ENCODE measurements around the gene KCNQ1.
A peak's percentile ranks its signal among the peaks of the same experiment; 100 is the strongest.

KCNQ1 gene

GRCh38 chr11:2877474-2877873 lies 432.7 kb downstream of the KCNQ1 start:
- TF ChIP-seq POLR2A (IDR thresholded peaks at IDR 0.05; ENCODE audit: low read length) (no peak), GATA1 (IDR thresholded peaks at IDR 0.05; ENCODE audit: low read depth, low read length) (no peak)
- no peak for DNase-seq

GRCh38 chr11:2878782-2879181 lies 434.0 kb downstream of the KCNQ1 start:
- TF ChIP-seq POLR2A (IDR thresholded peaks at IDR 0.05; ENCODE audit: low read length): no peak
- no peak for TF ChIP-seq GATA1 (IDR thresholded peaks at IDR 0.05; ENCODE audit: low read depth, low read length)
- DNase-seq: no peak

GRCh38 chr11:2880646-2881045 lies 435.8 kb downstream of the KCNQ1 start:
- TF ChIP-seq POLR2A (IDR thresholded peaks at IDR 0.05; ENCODE audit: low read length): no peak
- no peak for TF ChIP-seq GATA1 (IDR thresholded peaks at IDR 0.05; ENCODE audit: low read depth, low read length)
- DNase-seq: no peak

- no peak for TF ChIP-seq POLR2A (IDR thresholded peaks at IDR 0.05; ENCODE audit: low read length)
- no peak for TF ChIP-seq GATA1 (IDR thresholded peaks at IDR 0.05; ENCODE audit: low read depth, low read length)
- DNase-seq: no peak
Measured at GRCh38 chr11:2881076-2881980, 436.5 kb downstream of the KCNQ1 start.

GRCh38 chr11:2881981-2882375 lies 437.2 kb downstream of the KCNQ1 start:
- TF ChIP-seq GATA1 (IDR thresholded peaks at IDR 0.05; ENCODE audit: low read depth, low read length) (no peak), POLR2A (IDR thresholded peaks at IDR 0.05; ENCODE audit: low read length) (no peak)
- no peak for DNase-seq

GRCh38 chr11:2882396-2883110 lies 437.7 kb downstream of the KCNQ1 start:
- no peak for DNase-seq
- no peak for TF ChIP-seq POLR2A (IDR thresholded peaks at IDR 0.05; ENCODE audit: low read length)
- TF ChIP-seq GATA1 (IDR thresholded peaks at IDR 0.05; ENCODE audit: low read depth, low read length): no peak

GRCh38 chr11:2883640-2883978 lies 438.8 kb downstream of the KCNQ1 start:
- TF ChIP-seq POLR2A (IDR thresholded peaks at IDR 0.05; ENCODE audit: low read length) (no peak), GATA1 (IDR thresholded peaks at IDR 0.05; ENCODE audit: low read depth, low read length) (no peak)
- no peak for DNase-seq

- TF ChIP-seq POLR2A (IDR thresholded peaks at IDR 0.05; ENCODE audit: low read length): no peak
- no peak for TF ChIP-seq GATA1 (IDR thresholded peaks at IDR 0.05; ENCODE audit: low read depth, low read length)
- DNase-seq: peak in 1 of 2 experiments; percentile 39
Measured at GRCh38 chr11:2883979-2884815, 439.4 kb downstream of the KCNQ1 start.

GRCh38 chr11:2885017-2885677 lies 440.3 kb downstream of the KCNQ1 start:
- DNase-seq: peak; percentile 69 to 73

GRCh38 chr11:2885678-2886081 lies 440.9 kb downstream of the KCNQ1 start, which contains the start of gene CDKN1C:
Gene CDKN1C, minus strand, starts transcription at chr11:2885775. Its CDS starts 319 bp downstream, at chr11:2885456.
- peak; percentile 88 to 92 for DNase-seq
- TF ChIP-seq POLR2A (IDR thresholded peaks at IDR 0.05; ENCODE audit: low read length): peak; percentile 50
- TF ChIP-seq GATA1 (IDR thresholded peaks at IDR 0.05; ENCODE audit: low read depth, low read length): no peak

More at GRCh38 chr11:2885017-2885677, 440.3 kb downstream of the KCNQ1 start:
- TF ChIP-seq GATA1 (IDR thresholded peaks at IDR 0.05; ENCODE audit: low read depth, low read length) (no peak), POLR2A (IDR thresholded peaks at IDR 0.05; ENCODE audit: low read length) (no peak)

- TF ChIP-seq POLR2A (IDR thresholded peaks at IDR 0.05; ENCODE audit: low read length) (no peak), GATA1 (IDR thresholded peaks at IDR 0.05; ENCODE audit: low read depth, low read length) (no peak)
- DNase-seq: peak; percentile 55 to 57
Measured at GRCh38 chr11:2886191-2886894, 441.5 kb downstream of the KCNQ1 start.

GRCh38 chr11:2886936-2887335 lies 442.1 kb downstream of the KCNQ1 start:
- no peak for DNase-seq
- TF ChIP-seq POLR2A (IDR thresholded peaks at IDR 0.05; ENCODE audit: low read length) (no peak), GATA1 (IDR thresholded peaks at IDR 0.05; ENCODE audit: low read depth, low read length) (no peak)
